Measurements from ENCODE around the gene ERGIC1.
A peak's percentile ranks its signal among the peaks of the same experiment; 100 is the strongest.
"Not testable (repeated sequence)": the region's sequence is repeated elsewhere in the genome, so short reads cannot be mapped to it uniquely, and the experiment has no call there.

ERGIC1 gene

GRCh38 chr5:172833686-172834414 lies at the start of gene ERGIC1:
ERGIC1 (plus strand) TSS chr5:172834251; CDS start chr5:172834414, 163 bp downstream.
- peak; percentile 85 for DNase-seq (ENCODE audit: low read depth, low spot score)
- peak within 1 kb of the TSS; percentile 71 for H3K4me3 ChIP-seq (ENCODE audit: low read depth, low read length)
- in situ Hi-C loops (cut with HindIII; ENCODE audit: low sequenced_read_pairs), result no loop called here
- no peak for TF ChIP-seq CTCF (IDR thresholded peaks at IDR 0.05; ENCODE audit: low read depth, low read length)

DNA sequence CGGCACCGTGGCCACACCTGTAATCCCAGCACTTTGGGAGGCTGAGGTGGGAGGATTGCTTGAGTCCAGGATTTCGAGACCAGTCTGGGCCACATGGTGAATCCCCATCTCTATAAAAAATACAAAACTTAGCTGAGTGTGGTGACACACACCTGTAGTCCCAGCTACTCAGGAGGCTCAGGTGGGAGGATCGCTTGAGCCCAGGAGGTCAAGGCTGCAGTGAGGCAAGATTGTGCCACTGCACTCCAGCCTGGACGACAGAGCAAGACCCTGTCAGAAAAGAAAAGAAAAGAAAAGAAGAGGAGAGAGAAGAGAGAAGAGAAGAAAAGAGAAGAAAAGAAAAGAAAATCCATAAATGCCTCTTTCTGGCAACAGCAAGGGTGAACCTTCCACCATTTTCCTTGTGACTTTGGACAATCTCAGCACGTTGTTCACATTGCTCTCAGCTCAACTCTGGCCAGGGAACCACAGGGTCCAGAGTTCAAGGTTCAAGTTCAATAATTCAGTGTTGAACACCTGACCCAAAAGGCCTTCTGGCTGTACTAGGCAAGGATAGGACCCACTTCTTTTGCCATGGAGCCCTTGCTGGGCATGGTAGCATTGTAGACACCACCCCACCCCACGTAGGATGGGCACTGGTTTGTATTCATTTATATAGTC lies 48.5 kb upstream of the ERGIC1 start:
- DNase-seq (ENCODE audit: low read depth, low spot score), result no peak
- in situ Hi-C loops (cut with HindIII; ENCODE audit: low sequenced_read_pairs), result no loop called here
- no peak overlapping the region for H3K4me3 ChIP-seq (ENCODE audit: low read depth, low read length)
- no peak for TF ChIP-seq CTCF (IDR thresholded peaks at IDR 0.05; ENCODE audit: low read depth, low read length)

GRCh38 chr5:172786736-172787462 lies 47.2 kb upstream of the ERGIC1 start:
- DNase-seq (ENCODE audit: low read depth, low spot score), result no peak
- in situ Hi-C loops (cut with HindIII; ENCODE audit: low sequenced_read_pairs), result no loop called here
- no peak for TF ChIP-seq CTCF (IDR thresholded peaks at IDR 0.05; ENCODE audit: low read depth, low read length)
- no peak overlapping the region for H3K4me3 ChIP-seq (ENCODE audit: low read depth, low read length)

DNA sequence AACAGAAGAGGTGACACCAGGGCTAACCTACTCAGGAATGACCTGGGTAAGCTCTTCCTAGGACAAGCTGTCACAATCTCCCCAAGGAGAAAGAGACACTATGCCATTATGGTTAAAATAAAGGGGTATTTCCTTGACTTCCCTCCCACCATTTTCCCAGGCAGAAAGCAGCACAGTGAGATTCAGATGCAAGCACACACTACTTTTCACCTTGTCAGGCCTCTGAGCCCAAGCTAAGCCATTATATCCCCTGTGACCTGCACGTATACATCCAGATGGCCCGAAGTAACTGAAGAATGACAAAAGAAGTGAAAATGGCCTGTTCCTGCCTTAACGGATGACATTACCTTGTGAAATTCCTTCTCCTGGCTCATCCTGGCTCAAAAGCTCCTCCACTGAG lies 46.5 kb upstream of the ERGIC1 start:
- in situ Hi-C loops (cut with HindIII; ENCODE audit: low sequenced_read_pairs); DNase-seq (ENCODE audit: low read depth, low spot score); H3K4me3 ChIP-seq (ENCODE audit: low read depth, low read length): not testable (repeated sequence)

GRCh38 chr5:172788771-172789686 lies 45.0 kb upstream of the ERGIC1 start:
- TF ChIP-seq CTCF (IDR thresholded peaks at IDR 0.05; ENCODE audit: low read depth, low read length), result no peak
- in situ Hi-C loops (cut with HindIII; ENCODE audit: low sequenced_read_pairs), result no loop called here
- no peak overlapping the region for H3K4me3 ChIP-seq (ENCODE audit: low read depth, low read length)
- no peak for DNase-seq (ENCODE audit: low read depth, low spot score)

GRCh38 chr5:172789687-172790495 lies 44.2 kb upstream of the ERGIC1 start:
- no peak overlapping the region for H3K4me3 ChIP-seq (ENCODE audit: low read depth, low read length)

More at GRCh38 chr5:172789687-172790495, 44.2 kb upstream of the ERGIC1 start:
- in situ Hi-C loops (cut with HindIII; ENCODE audit: low sequenced_read_pairs), result no loop called here
- DNase-seq (ENCODE audit: low read depth, low spot score), result no peak
- no peak for TF ChIP-seq CTCF (IDR thresholded peaks at IDR 0.05; ENCODE audit: low read depth, low read length)
